Mucosa of descending colon (tissue), 3 donors: Measurements from ENCODE around the gene INSL3. TPM values are rescaled to one million over a fixed set of nuclear protein-coding genes. Genes with fewer than 3 reads are reported as not detected.
"Not testable (repeated sequence)": the region's sequence is repeated elsewhere in the genome, so short reads cannot be mapped to it uniquely, and the experiment has no call there.

Experiments used
- ATAC-seq: fragments of 200-7000 bp; cut with Tn5 transposase; one replicate; pipeline ENCODE4 v1.9.1; 2020; ENCODE audit warnings: mild to moderate bottlenecking, moderate library complexity
- DNase-seq, 3 donors: peaks; one replicate each; pipeline ENCODE4 v3.0.0-alpha.2; 2020
- H3K36me3 ChIP-seq: fragments of 200-600 bp; one replicate; pipeline ENCODE4 v1.8.0; 2021; ENCODE audit warnings: low read depth, mild to moderate bottlenecking
- H3K4me1 ChIP-seq: fragments of 200-600 bp; one replicate; pipeline ENCODE4 v1.8.0; 2021; ENCODE audit warnings: low read depth, mild to moderate bottlenecking
- H3K4me3 ChIP-seq: fragments of 200-600 bp; one replicate; pipeline ENCODE4 v1.8.0; 2021; ENCODE audit warnings: mild to moderate bottlenecking
- H3K9me3 ChIP-seq: fragments of 200-600 bp; one replicate; pipeline ENCODE4 v1.8.0; 2021; ENCODE audit warnings: mild to moderate bottlenecking
- intact Hi-C, 2 donors: fragments of 100-400 bp; cut with DNase I in 1 of 2; cut with micrococcal nuclease in 1 of 2; formaldehyde crosslinking; loops; one replicate each; pipeline versions ENCODE4 v1.11.0 to v1.11.1; 2022; cut with DNase I, micrococcal nuclease
- total RNA-seq, 3 donors: library from RNA; stranded (reverse); fragmentation: NEBNext Ultra II Directional in 2 of 3; extraction: Animal tissue kit (Norgen Biotek cat#: 25700) in 2 of 3; gene quantifications; one replicate each; pipeline versions ENCODE4 v1.2.1 to v1.2.4, GENCODE V29; 2021 to 2023
- TF ChIP-seq, protein P1 (sequence below): fragments of 200-600 bp; IDR thresholded peaks from one replicate; pipeline ENCODE4 v1.8.0; 2022; ENCODE audit warnings: antibody characterized with exemption, mild to moderate bottlenecking
- donor health status: DM: no; HTN: no; CAD: no; lungs with moderate emphysema.
- donor health status: DM: no; HTN: no; CAD: no.
- donor health status: DM: no; HTN: yes; CAD: no.

Gene INSL3
- total RNA-seq, 3 donors from 2014 or later, result not detected

DNA sequence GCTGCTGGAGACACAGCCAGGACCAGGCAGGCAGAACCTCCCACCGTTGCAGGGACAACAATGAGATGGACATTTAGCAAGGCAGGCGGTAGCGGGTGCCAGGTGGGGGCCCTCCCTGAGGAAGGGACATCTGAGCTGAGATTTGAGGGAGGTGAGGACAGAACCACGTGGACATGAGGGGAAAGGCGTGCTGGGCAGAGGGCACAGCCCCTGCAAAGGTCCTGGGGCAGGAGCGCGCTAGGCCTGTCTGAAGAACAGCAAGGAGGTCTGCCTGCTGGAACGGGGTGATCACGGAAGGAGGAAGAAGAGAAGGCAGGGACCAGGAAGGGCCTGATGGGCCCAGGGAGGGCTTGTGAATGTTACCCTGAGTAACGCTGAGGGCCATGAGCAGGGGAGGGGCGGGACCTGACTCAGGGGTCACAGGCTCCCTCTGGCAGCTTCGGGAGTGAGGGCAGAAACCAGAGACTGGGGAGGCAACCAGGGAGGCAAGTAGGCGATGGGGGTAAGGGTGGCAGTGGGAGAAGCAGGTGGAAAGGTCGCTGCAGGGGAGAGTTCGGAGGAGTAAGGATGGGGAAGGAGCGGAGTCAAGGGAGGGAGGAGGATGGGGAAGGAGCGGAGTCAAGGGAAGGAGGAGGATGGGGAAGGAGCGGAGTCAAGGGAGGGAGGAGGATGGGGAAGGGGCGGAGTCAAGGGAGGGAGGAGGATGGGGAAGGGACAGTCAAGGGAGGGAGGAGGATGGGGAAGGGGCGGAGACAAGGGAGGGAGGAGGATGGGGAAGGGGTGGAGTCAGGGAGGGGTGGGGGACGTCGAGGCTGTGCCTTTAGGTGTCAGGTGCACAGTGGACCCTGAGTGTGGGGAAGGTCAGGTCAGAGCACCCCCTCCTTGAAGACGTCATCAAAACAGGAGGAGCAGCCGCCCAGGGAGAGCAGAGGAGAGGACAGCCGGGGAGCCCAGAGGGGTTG, 42.1 kb downstream of the INSL3 start:
- ATAC-seq, result peak; percentile 25
- intact Hi-C loops, result loop anchor here in 1 of 2 donors (10.0 kb wide), 1 partner anchor 64 kb away; the partner anchor contains the start of gene MAP1S
- peak in 2 of 3 donors; percentile 31 to 71 for DNase-seq
- H3K4me1 ChIP-seq, result no peaks in the 10 kb centered on the region
- no peak overlapping the region for H3K4me3 ChIP-seq
- no peaks in the 10 kb centered on the region for H3K36me3 ChIP-seq
- TF ChIP-seq, protein P1, sequence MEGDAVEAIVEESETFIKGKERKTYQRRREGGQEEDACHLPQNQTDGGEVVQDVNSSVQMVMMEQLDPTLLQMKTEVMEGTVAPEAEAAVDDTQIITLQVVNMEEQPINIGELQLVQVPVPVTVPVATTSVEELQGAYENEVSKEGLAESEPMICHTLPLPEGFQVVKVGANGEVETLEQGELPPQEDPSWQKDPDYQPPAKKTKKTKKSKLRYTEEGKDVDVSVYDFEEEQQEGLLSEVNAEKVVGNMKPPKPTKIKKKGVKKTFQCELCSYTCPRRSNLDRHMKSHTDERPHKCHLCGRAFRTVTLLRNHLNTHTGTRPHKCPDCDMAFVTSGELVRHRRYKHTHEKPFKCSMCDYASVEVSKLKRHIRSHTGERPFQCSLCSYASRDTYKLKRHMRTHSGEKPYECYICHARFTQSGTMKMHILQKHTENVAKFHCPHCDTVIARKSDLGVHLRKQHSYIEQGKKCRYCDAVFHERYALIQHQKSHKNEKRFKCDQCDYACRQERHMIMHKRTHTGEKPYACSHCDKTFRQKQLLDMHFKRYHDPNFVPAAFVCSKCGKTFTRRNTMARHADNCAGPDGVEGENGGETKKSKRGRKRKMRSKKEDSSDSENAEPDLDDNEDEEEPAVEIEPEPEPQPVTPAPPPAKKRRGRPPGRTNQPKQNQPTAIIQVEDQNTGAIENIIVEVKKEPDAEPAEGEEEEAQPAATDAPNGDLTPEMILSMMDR, result no peak
- no peaks in the 10 kb centered on the region for H3K9me3 ChIP-seq

DNA sequence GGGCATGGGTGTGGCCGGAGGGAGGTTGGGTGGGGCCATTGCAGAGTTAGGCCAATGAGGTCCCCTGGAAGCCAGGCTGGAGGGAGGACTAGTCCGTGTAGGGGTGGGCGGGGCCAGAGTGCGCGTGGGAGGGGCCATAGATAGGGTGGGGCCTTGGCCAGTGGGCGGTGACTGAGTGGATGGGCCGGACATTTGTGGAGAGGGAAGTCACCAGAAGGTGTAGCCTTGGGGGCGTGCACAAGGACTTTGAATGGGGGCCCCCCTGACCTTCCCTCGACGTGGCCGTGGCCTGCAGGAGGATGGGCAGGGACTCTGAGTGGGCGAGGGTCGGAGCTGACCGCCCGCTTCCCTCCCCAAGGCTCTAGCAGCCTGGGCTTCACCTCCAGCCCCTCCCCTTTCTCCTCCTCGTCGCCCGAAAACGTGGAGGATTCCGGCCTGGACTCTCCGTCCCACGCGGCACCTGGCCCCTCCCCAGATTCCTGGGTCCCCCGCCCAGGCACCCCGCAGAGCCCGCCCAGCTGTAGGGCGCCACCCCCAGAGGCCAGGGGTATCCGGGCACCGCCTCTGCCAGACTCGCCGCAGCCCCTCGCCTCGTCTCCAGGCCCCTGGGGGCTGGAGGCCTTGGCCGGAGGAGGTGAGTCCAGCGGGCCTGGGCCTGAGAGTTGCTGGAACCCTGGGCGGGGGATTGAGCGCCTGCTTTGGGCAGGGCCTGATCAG, 42.9 kb downstream of the INSL3 start:
- Histone ChIP-seq H3K4me1 (no peaks in the 10 kb centered on the region), H3K36me3 (no peaks in the 10 kb centered on the region), H3K9me3 (no peaks in the 10 kb centered on the region), H3K4me3 (no peak overlapping the region)
- intact Hi-C loops, result loop anchor here in 1 of 2 donors (10.0 kb wide), 1 partner anchor 64 kb away; the partner anchor contains the start of gene MAP1S
- DNase-seq (peak; percentile 85 to 91 (median 89)), ATAC-seq (peak; percentile 94)
- TF ChIP-seq, protein P1, result no peak

DNA sequence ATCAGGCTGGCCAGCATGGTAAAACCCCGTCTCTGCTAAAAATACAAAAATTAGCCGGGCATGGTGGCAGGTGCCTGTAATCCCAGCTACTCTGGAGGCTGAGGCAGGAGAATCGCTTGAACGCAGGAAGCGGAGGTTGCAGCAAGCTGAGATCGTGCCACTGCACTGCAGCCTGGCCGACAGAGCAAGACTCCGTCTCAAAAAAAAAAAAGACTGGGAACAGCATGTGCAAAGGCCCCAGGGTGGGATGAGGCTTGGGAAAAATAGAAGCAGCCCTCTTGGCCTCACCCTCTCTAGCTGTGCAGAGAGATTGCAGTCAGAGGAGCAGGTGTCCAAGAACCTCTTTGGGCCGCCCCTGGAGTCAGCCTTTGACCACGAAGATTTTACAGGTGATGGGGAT, 43.5 kb downstream of the INSL3 start:
- not testable (repeated sequence) for ATAC-seq, H3K4me1 ChIP-seq, H3K9me3 ChIP-seq, H3K36me3 ChIP-seq, DNase-seq, H3K4me3 ChIP-seq
- intact Hi-C loops, result loop anchor here in 1 of 2 donors (10.0 kb wide), 1 partner anchor 63 kb away; the partner anchor contains the start of gene MAP1S

DNA sequence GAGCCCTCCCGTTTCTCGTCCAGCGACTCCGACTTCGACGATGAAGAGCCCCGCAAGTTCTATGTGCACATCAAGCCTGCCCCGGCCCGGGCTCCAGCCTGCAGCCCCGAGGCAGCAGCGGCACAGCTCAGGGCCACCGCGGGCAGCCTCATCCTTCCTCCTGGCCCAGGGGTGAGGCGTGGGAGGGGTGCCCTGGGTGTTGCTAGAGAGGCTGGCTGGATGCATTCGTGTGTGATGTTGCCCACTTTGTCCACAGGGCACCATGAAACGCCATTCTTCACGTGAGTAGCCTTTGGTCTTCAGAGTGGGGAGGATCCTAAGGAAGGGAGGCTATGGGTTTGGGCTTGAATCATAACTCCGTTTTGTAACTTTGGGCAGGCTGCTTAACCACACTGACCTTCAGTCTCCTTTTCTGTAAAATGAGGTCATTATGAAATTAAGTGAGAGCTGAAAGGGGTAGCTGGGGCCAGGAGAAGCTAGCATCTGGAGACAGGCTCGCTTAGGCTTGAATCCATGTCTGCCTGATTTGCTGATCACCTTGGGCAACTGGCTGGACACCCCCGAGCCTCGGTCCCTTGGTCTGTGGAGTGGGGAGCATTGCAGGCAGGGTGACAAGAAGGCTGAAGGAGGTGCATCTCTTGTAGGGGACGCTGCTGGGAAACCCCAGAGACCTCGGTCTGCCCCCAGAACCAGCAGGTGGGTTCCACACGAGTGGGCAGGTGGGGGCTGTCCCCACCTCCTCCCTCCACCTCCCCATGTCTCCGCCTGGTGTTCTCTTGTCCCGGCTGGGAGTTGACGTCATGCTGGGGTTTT, 45.1 kb downstream of the INSL3 start:
- ATAC-seq (no peak), DNase-seq (no peak)
- intact Hi-C loops, result loop anchor here in 1 of 2 donors (10.0 kb wide), 1 partner anchor 61 kb away; the partner anchor contains the start of gene MAP1S
- Histone ChIP-seq H3K36me3 (no peaks in the 10 kb centered on the region), H3K4me1 (no peaks in the 10 kb centered on the region), H3K4me3 (no peak overlapping the region), H3K9me3 (no peaks in the 10 kb centered on the region)
- TF ChIP-seq, protein P1, result no peak

DNA sequence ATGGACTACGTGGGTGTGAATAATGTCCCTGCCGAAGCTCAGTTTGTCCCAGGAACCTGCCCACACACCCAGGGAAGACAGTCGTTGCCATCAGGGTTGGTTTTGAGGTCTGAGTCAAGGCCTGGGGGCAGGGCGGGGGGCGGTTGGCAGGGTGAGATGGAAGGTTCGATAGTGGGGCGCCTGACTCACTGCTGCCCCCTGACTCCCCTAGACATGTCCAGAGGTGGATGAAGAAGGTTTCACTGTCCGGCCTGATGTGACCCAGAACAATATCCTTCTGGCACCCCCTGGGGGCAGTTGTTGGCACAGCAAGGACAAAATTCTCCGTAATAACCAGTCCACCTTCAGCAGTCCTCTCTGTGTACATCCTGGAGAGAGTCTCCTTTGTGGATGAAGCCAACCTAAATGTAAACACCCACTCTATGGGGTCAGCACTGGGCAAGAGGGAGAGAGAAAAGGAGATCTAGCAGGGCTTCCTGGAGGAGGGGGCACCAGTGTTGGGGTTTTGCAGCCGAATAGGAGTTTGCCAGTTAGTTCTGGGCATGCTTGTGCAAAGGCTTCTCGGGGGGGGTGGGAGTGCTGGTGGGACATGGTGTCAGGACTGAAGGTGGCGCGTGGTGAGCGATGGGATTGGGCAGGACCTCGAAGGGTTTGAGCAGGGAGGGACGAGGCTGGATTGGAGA, 45.9 kb downstream of the INSL3 start:
- Histone ChIP-seq H3K9me3 (no peaks in the 10 kb centered on the region), H3K36me3 (no peaks in the 10 kb centered on the region), H3K4me3 (no peak overlapping the region), H3K4me1 (no peaks in the 10 kb centered on the region)
- DNase-seq, result peak in 2 of 3 donors; percentile 57 to 71
- ATAC-seq, result no peak
- TF ChIP-seq, protein P1, result peak; percentile 30
- intact Hi-C loops, result loop anchor here in 1 of 2 donors (10.0 kb wide), 1 partner anchor 61 kb away; the partner anchor contains the start of gene MAP1S
